SK-N-SH (cell line): ENCODE measurements around the gene NRBF2.
A peak's percentile ranks its signal among the peaks of the same experiment; 100 is the strongest.

Experiments used
- CHD2 ChIP-seq: fragments of 150-350 bp; IDR thresholded peaks from 2 replicates; pipeline ENCODE4 v1.6.1; 2018; ENCODE audit warnings: low read length; ENCODE audit not compliant: partially characterized antibody
- EP300 ChIP-seq, 2 experiments: IDR thresholded peaks; 2 replicates each; pipeline versions ENCODE4 v1.4.0 to v1.6.1; 2012; ENCODE audit warnings: borderline replicate concordance in 1 of 2, low read depth in 1 of 2, low read length in 1 of 2
- EZH2phosphoT487 ChIP-seq: fragments of 200-600 bp; sonication (generic); IDR thresholded peaks from 2 replicates; pipeline ENCODE4 v1.6.1; 2017; ENCODE audit warnings: low read depth, mixed run types, mild to moderate bottlenecking, antibody characterized with exemption, moderate library complexity, borderline replicate concordance
- TF ChIP-seq, protein P1 (sequence below): fragments of 200-600 bp; sonication (generic); IDR thresholded peaks from 2 replicates; pipeline ENCODE4 v1.6.1; 2017; ENCODE audit warnings: antibody characterized with exemption, mild to moderate bottlenecking, moderate library complexity
- TF ChIP-seq, protein P2 (sequence below): IDR thresholded peaks from 2 replicates; pipeline ENCODE4 v1.4.0; 2012; ENCODE audit warnings: low read depth, borderline replicate concordance
- TF ChIP-seq, protein P3 (sequence below): IDR thresholded peaks from 2 replicates; pipeline ENCODE4 v1.6.1; 2012; ENCODE audit warnings: mild to moderate bottlenecking, low read depth, low read length, moderate library complexity

DNA sequence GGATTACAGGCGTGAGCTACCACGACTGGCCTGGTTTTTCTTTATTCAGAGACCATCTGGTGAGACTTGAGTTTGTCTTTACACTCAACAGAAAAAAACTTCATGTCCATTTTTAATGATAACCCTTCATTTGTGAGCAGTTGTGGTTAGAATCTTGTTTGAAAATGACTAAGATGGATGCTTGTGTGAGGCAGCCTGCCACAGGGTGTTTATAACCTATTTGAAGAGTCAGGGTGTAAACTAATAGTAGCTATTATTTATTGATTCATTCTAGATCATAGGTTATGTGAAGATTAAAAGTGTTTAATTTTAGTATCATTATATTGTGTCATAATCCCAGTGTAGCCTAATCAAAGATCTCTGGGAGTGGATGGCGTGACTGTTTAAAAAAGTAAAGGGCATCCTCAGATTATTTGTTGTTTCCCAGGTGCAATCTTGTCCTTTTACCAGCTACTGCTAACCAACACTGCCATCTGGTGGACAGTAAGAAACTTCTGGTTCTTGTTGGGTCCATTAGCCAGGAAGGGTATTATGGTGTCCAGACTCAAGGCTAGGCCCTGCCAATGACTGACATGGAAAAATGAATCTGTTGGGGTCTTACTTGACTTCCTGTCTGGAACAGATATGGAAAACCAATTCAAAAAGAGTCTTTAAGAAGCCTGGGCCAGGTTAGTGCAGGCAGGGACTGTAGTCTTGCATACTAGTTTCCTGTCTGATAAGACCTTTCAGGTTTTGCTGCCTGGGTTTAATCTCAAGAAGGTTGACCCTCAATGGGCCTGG lies 24.9 kb downstream of the NRBF2 start:
- TF ChIP-seq, protein P1, sequence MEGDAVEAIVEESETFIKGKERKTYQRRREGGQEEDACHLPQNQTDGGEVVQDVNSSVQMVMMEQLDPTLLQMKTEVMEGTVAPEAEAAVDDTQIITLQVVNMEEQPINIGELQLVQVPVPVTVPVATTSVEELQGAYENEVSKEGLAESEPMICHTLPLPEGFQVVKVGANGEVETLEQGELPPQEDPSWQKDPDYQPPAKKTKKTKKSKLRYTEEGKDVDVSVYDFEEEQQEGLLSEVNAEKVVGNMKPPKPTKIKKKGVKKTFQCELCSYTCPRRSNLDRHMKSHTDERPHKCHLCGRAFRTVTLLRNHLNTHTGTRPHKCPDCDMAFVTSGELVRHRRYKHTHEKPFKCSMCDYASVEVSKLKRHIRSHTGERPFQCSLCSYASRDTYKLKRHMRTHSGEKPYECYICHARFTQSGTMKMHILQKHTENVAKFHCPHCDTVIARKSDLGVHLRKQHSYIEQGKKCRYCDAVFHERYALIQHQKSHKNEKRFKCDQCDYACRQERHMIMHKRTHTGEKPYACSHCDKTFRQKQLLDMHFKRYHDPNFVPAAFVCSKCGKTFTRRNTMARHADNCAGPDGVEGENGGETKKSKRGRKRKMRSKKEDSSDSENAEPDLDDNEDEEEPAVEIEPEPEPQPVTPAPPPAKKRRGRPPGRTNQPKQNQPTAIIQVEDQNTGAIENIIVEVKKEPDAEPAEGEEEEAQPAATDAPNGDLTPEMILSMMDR = peak; percentile 88
- peak; percentile 28 for TF ChIP-seq CHD2
- TF ChIP-seq, protein P2, sequence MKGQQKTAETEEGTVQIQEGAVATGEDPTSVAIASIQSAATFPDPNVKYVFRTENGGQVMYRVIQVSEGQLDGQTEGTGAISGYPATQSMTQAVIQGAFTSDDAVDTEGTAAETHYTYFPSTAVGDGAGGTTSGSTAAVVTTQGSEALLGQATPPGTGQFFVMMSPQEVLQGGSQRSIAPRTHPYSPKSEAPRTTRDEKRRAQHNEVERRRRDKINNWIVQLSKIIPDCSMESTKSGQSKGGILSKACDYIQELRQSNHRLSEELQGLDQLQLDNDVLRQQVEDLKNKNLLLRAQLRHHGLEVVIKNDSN = no peak
- no peak for TF ChIP-seq EP300 (IDR thresholded peaks at IDR 0.05; ENCODE audit: borderline replicate concordance in 1 of 2, low read depth in 1 of 2, low read length in 1 of 2)
- TF ChIP-seq EZH2phosphoT487 = no peak
- TF ChIP-seq, protein P3, sequence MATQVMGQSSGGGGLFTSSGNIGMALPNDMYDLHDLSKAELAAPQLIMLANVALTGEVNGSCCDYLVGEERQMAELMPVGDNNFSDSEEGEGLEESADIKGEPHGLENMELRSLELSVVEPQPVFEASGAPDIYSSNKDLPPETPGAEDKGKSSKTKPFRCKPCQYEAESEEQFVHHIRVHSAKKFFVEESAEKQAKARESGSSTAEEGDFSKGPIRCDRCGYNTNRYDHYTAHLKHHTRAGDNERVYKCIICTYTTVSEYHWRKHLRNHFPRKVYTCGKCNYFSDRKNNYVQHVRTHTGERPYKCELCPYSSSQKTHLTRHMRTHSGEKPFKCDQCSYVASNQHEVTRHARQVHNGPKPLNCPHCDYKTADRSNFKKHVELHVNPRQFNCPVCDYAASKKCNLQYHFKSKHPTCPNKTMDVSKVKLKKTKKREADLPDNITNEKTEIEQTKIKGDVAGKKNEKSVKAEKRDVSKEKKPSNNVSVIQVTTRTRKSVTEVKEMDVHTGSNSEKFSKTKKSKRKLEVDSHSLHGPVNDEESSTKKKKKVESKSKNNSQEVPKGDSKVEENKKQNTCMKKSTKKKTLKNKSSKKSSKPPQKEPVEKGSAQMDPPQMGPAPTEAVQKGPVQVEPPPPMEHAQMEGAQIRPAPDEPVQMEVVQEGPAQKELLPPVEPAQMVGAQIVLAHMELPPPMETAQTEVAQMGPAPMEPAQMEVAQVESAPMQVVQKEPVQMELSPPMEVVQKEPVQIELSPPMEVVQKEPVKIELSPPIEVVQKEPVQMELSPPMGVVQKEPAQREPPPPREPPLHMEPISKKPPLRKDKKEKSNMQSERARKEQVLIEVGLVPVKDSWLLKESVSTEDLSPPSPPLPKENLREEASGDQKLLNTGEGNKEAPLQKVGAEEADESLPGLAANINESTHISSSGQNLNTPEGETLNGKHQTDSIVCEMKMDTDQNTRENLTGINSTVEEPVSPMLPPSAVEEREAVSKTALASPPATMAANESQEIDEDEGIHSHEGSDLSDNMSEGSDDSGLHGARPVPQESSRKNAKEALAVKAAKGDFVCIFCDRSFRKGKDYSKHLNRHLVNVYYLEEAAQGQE = no peak
